NCI-H446 treated with DMSO at 0.1 percent for 48 hours (cell line): Measurements from ENCODE around the gene ZCCHC4.

Experiments
- DNase-seq: peaks from one replicate; lab custom pipeline; 2025; lab: John Stamatoyannopoulos, UW

Gene ZCCHC4

GRCh38 chr4:25377572-25378436 is 65.2 kb downstream of the ZCCHC4 start:
- no peak for DNase-seq

GRCh38 chr4:25378437-25378743 is 65.8 kb downstream of the ZCCHC4 start:
- DNase-seq: no peak

- DNase-seq: no peak
Observed at GRCh38 chr4:25379591-25379990, 67.0 kb downstream of the ZCCHC4 start.

- no peak for DNase-seq
Observed at GRCh38 chr4:25383647-25384046, 71.1 kb downstream of the ZCCHC4 start.

GRCh38 chr4:25386926-25387325 is 74.4 kb downstream of the ZCCHC4 start:
- no peak for DNase-seq

DNA sequence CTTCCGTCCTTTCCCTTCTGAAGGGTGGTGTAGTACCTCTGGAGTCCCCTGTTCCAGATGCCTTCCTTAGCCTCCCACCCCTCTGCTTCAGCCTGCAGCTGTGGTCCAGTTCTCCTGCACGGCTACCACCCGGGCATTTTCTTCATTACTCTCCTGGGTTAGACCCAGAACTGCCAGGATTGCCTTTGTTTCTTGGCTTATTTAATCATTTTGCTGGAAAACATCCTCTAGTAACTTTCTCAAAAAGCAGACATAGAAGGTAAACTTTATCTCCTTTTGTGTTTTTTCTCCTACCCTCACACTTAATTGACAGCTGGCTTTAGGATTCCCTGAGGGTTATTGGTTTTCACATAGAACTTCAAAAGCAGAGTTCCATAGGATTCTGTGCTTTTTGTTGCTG is 84.7 kb downstream of the ZCCHC4 start:
- DNase-seq: no peak

DNA sequence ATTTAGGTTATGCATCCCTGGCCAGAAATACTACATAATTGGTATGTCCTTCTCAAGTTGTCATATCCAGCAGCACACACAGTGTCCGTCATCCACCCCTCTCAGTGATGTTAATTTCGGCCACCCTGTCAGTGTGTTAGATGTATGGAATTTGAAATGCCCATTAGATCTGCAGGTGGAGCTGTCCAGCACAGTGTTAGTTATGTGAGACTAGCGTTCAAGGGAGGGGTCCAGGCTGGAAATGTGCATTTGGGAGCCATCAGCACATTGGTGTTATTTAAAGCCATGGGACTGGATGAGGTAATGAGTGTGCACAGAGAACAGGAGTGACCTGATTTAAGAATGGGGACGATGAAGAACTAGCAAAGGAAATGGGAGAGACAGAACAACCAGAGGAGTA is 86.9 kb downstream of the ZCCHC4 start:
- DNase-seq: no peak

- DNase-seq: no peak
Observed at GRCh38 chr4:25401066-25401465, 88.5 kb downstream of the ZCCHC4 start.

DNA sequence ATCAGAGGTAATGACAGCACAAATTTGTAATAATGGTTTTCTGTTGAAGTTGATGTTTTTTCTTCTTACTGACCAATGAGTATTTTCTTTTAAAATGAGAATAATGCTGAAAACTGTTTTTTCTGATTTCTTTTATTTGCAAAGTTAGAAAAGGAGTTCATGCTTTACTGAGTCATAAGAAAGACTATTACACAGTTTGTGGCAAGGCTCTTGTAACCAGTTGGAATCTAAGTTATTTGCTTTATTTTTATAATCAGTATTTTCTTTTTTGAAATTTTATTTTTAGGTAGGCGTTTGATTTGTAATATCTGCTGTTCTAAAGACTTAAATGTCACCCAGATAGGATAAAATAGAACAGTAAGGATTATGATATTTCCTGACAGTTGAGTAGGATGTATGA is 89.9 kb downstream of the ZCCHC4 start:
- DNase-seq: no peak

DNA sequence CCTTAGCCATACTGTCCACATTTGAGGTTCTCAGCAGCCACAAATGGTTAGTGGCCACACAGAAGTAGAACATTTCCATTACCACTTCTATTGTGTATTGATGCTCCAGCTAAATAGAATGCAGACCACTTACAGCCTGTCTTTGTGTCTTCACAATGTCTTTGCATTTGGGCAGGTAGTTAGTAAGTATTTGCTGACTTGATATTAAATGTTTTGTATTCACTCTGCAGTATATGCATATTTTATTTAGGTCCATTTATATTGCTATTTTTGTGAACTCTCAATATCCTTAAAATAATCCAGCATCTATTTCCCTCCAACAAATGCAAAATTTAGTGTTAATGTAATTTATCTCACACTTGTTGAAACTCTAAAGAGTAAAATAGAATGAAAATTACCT is 91.1 kb downstream of the ZCCHC4 start:
- no peak for DNase-seq

DNA sequence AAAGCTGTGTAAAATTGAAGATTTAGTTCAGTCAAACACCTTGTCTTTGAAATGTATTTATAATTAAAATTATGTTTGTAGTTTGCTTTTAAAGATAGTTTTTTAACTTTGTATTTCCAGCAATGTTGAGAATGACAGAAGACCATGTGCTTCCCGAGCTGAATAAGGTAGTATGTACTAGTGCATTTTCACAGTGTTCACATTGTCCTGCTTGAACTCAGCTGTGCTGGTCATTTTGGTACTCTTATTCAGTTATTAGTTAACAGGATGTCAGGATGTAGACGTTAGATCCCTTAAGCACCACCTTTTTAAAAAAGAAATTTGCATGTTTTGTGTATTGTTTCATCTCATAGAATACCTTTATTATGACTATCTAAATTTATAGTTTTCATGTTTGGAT is 92.9 kb downstream of the ZCCHC4 start:
- no peak for DNase-seq

GRCh38 chr4:25406081-25406692 is 93.6 kb downstream of the ZCCHC4 start:
- DNase-seq: no peak

DNA sequence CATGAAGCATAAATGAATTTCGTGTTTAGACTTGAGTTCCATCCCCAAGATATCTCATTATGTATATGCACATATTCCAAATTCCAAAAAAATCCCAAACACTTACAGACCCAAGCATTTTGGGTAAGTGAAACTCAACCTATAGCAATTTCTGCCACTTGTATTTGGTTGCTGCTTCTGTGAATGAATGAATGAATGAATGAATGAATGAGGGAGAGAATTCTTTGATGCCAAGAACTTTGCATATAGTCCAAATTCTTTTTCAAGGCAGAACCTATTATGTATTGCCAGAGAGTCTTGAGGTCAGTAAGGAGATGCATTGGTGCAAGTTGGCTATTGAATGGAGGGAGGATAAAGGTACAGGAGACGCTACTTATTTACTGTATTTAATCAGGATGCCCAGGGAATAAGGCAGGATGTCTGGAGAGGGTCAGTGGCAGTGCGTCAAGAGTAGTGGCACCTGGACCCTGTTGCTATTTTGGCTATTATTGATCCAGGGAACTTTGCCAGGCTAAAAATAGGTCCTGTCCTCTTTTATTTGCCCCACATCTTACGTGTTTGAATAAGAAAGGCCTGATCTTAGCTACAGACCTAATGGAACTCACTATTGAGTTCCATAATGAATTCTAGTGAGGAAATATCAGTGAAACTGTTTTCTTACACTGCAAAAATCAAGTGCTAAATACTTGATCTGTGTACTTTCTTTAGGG is 98.4 kb downstream of the ZCCHC4 start:
- no peak for DNase-seq

DNA sequence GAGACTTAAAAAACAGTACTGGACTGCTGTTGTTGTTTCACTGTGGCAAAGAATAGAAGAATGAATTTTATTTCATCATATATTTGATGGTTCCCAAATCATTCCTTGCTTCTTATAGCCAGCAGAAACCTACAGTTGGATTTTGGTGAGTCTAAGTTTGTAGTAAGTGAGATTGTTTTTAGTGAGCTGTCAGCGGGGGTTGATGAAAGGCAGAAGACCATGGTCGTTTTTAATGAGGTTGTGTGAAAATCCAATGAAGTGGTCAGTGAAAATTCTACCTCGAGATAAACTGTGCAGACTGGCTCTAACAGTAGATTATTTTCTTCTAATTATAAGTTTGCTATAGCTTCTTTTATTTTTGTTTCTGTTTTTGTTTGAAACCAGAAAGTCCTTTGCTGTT is 100.7 kb downstream of the ZCCHC4 start:
- DNase-seq: no peak

DNA sequence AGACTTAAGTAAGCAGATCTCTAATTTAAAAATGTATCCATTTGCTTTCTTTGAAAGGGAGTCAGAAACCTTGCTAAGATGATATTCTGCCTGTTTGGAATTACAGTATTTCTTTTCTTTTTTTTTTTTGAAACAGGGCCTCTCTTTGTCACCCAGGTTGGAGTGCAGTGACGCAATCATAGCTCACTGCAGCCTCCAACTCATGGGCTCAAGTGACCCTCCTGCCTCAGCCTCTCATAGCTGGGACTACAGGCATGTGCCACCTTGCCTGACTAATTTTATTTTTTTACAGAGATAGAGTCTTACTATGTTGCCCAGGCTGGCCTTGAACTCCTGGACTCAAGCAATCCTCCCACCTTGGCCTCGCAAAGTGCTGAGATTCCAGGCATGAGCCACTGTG is 104.4 kb downstream of the ZCCHC4 start:
- DNase-seq: no peak
